Ectodermal cell (in vitro differentiated cells): ENCODE results near the gene TMEM255B.

Experiments used
- H3K27ac ChIP-seq: 2 replicates; pipeline ENCODE4 v1.7.0; 2013; ENCODE audit warnings: mild to moderate bottlenecking, low read depth, low read length; ENCODE audit not compliant: insufficient read depth, poor library complexity, severe bottlenecking
- H3K27me3 ChIP-seq: 2 replicates; pipeline ENCODE4 v1.7.0; 2013; ENCODE audit warnings: mild to moderate bottlenecking, low read length; ENCODE audit not compliant: insufficient read depth, control insufficient read depth, poor library complexity, severe bottlenecking
- H3K36me3 ChIP-seq: one replicate; pipeline ENCODE4 v1.7.0; 2013; ENCODE audit warnings: low read length; ENCODE audit not compliant: control insufficient read depth, insufficient read depth
- H3K4me1 ChIP-seq: one replicate; pipeline ENCODE4 v1.7.0; 2013; ENCODE audit warnings: low read length; ENCODE audit not compliant: control insufficient read depth, insufficient read depth
- H3K4me3 ChIP-seq: 2 replicates; pipeline ENCODE4 v1.7.0; 2013; ENCODE audit warnings: low read depth, low read length, control low read depth; ENCODE audit not compliant: insufficient read depth
- H3K9me3 ChIP-seq: 2 replicates; pipeline ENCODE4 v1.7.0; 2013; ENCODE audit warnings: mild to moderate bottlenecking, low read length, moderate library complexity; ENCODE audit not compliant: control insufficient read depth
- WGBS, 2 experiments: methylation state at CpG; one replicate each; pipeline ENCODE4 v1.1.7; 2013; ENCODE audit warnings: missing lambda C conversion rate in 2 of 2; 5-methylcytosine and 5-hydroxymethylcytosine counted together

The TMEM255B gene

DNA sequence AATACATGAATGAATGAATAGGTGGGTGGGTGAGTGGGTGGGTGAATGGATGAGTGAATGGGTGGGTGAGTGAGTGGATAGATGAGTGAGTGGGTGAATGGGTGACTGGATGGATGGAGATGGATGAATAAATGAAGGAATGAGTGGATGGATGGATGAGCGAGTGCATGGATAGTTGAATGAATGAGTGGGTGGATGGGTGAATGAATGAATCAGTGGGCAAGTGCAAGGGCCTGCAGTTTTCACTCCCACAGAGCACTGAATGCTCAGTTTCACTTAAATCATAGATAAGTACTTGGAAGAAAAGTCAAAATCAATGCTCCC lies 92.4 kb downstream of the TMEM255B start:
- H3K27me3 ChIP-seq: no peaks in the 10 kb centered on the region
- H3K4me3 ChIP-seq: no peak overlapping the region
- peaks cover 19% of the 10 kb centered on the region for H3K4me1 ChIP-seq
- H3K27ac ChIP-seq: no peak overlapping the region
- no peaks in the 10 kb centered on the region for H3K9me3 ChIP-seq
- H3K36me3 ChIP-seq: no peaks in the 10 kb centered on the region
- 98 to 100% methylated on average over 1 of the region's 1 CpG for WGBS, 2 experiments

DNA sequence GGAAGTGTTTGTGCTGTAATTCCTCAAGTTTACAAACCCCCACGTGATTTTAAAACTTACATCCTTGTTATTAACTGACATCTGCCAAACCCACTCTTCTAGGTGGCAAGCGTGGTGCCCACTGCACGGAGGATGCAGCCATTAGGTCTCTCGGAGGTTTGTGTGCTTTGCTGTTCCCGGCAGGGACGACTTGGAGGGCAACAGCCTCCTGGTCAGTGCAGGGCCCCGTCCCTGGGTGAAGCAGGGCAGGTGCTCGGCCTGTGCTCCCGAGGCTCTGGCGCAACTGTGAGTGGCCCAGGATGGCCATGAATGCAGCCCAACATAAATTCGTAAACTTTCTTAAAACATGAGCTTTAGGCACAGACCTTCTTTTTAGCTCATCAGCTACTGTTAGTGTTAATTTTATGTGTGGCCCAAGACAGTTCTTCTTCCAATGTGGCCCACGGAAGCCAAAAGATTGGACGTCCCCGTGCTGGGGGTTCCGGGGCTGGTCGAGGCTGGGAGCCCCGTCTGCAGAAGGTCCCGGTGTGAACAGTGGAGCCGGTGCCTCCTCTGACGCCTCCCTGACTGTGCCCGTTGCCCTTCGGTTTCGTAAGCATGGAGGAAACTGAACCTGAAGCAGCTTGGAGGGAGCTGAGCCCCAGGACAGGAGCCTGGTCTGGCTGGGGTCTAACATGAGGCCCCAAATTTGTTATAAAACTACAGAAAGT lies 93.0 kb downstream of the TMEM255B start:
- H3K27me3 ChIP-seq: no peaks in the 10 kb centered on the region
- no peak overlapping the region for H3K4me3 ChIP-seq
- peaks cover 19% of the 10 kb centered on the region for H3K4me1 ChIP-seq
- no peaks in the 10 kb centered on the region for H3K9me3 ChIP-seq
- no peak overlapping the region for H3K27ac ChIP-seq
- WGBS, 2 experiments: 93 to 94% methylated on average over 23 of the region's 23 CpGs
- no peaks in the 10 kb centered on the region for H3K36me3 ChIP-seq

DNA sequence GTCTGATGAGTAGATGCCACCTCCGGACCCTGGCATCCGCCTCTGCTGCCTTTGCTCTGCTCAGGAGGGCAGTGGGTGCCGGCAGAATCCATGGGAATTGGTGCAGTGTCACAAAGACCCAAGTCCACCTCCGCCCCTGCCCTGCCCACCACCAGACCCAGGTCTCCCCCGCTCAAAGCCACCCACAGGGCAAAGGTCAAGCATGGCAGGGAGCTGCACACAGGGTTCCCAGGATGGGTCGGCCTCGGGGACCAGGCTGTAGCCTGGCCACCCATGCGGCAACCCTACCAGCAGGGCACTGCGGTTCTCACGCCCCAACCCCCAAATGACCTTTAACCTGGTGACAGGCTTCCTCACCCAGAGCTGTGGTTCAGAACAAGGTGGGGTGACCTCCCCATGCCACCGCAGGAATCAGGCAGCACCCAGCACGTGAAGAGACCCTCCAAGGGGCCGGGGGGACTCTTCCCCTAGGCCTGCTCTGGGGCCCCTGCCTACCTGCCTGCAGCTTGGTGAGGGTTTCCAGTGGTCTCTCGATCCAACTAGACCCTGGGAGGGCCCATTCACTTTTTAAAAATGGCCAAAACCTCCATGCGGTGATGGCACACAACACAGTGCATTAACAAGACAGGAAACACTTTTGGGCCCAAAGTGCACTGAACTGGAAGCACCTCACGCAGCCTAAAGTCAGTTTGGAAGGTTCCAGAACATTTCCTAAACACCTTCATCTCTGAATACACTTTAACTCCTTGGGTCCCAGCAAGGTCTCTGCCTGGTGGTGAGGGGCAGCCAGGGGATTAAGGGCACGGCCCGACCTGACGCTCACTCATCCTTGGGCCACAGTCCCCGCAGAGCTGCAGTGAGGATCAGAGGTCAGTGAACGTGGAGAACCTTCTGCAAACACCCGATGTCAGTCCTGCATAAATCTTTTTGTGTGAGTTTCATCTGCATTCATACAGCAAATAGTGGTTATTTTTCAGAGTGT lies 93.8 kb downstream of the TMEM255B start:
- WGBS, 2 experiments: 90 to 91% methylated on average over 22 of the region's 22 CpGs
- Histone ChIP-seq H3K4me1 (peaks cover 25% of the 10 kb centered on the region), H3K36me3 (no peaks in the 10 kb centered on the region), H3K27me3 (no peaks in the 10 kb centered on the region), H3K9me3 (no peaks in the 10 kb centered on the region), H3K4me3 (no peak overlapping the region), H3K27ac (no peak overlapping the region)

DNA sequence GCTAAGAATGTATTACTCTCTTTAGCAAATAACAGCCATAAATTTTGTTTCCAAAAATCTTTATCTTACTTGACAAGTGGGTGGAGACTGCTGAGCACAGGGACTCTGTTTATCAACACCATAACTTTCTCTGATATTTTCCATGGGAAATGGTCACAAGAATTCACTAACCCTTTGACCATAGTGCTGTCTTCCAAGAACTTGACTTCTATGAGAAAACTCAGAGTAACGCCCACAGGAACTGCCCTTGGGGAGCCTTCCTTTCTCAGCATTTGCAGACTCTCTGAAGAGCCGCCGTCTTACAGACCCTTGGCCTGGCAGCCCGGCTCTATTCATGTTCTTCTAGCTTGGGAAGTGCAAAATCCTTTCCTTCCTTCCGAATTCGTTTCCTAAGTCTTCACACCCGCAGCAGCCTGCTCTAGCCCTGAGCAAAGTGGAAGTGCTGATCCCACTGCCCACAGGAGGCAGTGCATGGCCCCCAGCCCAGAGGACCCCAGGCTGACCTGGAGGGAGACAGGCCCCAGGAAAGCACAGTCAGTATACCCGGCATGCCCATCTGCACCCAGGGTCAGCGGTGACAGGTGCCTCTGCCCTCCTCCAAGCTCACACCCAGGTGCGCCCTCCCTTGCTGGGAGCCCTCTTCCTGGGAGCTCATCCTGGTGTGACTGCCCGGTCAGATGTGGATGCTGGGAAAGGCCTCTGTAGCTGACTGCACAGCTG lies 94.7 kb downstream of the TMEM255B start:
- Histone ChIP-seq H3K9me3 (no peaks in the 10 kb centered on the region), H3K4me3 (no peak overlapping the region), H3K36me3 (no peaks in the 10 kb centered on the region), H3K27ac (no peak overlapping the region), H3K27me3 (no peaks in the 10 kb centered on the region), H3K4me1 (peaks cover 28% of the 10 kb centered on the region)
- 81 to 85% methylated on average over 11 of the region's 11 CpGs for WGBS, 2 experiments

DNA sequence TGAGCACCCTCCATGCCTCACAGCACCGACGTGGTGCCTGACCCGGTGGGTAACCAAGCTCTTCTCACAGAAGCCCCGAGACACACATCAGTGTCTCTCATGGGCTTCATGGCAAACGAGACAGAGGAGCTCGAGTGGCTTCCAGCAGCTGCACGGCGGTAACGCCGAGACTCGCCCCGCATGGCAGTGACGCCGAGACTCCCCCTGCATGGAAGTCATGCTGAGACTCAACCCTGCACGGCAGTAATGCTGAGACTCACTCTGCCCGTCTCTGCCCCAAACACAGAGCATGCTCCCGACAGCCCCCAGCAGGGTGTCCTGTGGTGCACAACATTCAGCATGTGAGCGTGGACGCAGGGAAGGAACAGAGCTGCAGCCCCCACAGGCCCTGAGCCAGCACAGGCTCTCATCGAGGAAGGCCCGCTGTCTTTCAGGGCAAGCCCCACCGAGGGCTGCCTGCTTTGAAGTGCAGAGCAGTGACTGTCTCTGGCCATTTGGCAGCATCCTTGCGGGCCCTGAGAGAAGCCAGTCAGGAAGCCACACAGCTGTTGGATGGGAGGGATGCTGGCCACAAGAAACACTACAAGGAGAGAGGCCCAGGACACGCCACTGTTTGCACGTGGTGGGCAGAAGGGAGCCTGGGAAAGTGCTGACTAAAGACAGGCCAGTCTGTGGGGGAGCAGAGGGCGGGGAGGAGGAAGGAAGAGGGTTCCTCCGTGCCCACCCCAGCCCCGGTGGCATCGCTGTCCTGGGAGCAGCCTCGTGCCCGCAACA lies 95.4 kb downstream of the TMEM255B start:
- H3K4me1 ChIP-seq: peaks cover 30% of the 10 kb centered on the region
- H3K27me3 ChIP-seq: no peaks in the 10 kb centered on the region
- no peaks in the 10 kb centered on the region for H3K9me3 ChIP-seq
- no peak overlapping the region for H3K4me3 ChIP-seq
- WGBS, 2 experiments: 63 to 68% methylated on average over 31 of the region's 31 CpGs
- H3K27ac ChIP-seq: no peak overlapping the region
- H3K36me3 ChIP-seq: no peaks in the 10 kb centered on the region

DNA sequence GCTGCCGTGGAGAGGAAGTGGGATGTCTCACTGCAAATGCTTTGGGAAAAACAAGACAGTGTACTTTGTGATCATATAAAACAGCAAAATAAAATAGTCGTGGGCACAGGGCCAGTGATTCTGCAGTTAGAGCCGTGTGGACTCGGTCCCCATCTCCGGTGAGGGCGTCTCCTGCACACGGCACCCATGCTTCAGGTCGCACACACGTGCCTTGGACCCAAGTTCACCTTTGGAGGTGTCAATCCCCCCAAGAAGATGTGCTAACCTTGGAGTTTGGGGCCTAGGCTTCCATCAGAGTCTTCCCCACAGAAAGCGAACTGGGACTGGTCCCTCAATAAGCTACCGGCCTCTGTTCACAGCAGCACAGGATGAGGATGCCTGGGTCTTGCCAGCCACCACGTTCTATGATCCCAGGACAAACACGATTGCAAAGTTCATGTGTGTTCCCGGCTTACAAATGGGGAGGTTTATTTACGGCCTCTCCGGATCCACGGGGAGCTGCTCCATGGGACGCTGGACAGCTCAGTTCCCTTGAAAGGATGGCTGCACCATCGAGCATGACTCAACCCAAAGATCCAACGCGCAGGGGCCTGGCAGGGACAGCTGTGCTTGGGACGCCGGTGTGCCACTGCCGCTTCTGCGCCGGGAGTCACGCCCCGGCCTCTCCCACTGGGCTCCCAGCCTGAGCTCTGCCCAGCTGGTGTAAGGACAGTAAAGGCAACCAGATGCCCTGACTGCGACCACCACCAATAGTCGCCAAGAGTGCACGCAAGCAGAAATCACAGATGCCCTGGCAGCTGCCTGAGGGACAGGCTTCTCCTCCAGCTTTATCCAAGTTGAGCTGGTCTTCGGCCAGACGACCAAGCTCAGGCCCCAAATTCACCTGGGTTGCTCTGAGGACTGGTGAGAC lies 96.2 kb downstream of the TMEM255B start:
- H3K9me3 ChIP-seq: no peaks in the 10 kb centered on the region
- H3K4me3 ChIP-seq: no peak overlapping the region
- no peaks in the 10 kb centered on the region for H3K36me3 ChIP-seq
- 93 to 95% methylated on average over 33 of the region's 33 CpGs for WGBS, 2 experiments
- peaks cover 37% of the 10 kb centered on the region for H3K4me1 ChIP-seq
- H3K27me3 ChIP-seq: no peaks in the 10 kb centered on the region
- no peak overlapping the region for H3K27ac ChIP-seq

DNA sequence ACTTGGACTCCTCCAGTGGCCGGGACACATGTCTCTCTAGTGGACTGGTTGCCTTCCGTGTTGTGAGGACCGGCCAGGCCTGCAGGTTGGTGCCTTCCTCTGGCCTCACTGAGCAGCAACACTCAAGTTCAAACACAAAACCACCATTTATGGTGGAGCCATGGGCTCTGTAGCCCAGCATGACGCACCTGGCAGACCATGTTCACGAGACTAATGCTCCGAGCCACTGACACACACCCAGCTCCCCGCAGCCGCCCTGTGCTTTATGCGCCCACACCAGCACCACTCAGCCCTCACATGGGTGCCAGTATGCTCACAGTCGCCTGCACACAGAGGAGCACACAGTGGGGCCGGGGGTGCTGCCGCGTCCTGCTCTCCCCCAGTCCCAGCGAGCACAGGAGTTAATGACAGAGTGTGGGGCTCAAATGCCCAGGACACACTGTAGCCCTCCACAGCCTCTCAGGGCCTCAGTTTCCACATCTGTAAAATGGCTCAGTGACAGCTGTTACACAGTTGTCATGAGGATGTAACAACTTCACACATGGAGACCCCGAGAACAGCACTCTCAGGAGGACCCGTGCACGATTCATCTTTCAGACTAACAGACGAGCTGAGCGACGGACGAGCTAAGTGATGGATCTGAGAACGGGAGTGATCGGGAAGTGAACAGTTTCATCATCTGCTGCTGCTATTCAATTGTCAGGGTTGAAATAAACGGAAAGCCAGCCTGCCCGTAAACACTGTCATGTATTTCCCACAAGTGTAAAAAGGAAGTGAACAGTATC lies 97.1 kb downstream of the TMEM255B start:
- Histone ChIP-seq H3K27me3 (no peaks in the 10 kb centered on the region), H3K27ac (no peak overlapping the region), H3K4me1 (peaks cover 45% of the 10 kb centered on the region), H3K9me3 (no peaks in the 10 kb centered on the region), H3K36me3 (no peaks in the 10 kb centered on the region), H3K4me3 (no peak overlapping the region)
- 94 to 95% methylated on average over 25 of the region's 25 CpGs for WGBS, 2 experiments

DNA sequence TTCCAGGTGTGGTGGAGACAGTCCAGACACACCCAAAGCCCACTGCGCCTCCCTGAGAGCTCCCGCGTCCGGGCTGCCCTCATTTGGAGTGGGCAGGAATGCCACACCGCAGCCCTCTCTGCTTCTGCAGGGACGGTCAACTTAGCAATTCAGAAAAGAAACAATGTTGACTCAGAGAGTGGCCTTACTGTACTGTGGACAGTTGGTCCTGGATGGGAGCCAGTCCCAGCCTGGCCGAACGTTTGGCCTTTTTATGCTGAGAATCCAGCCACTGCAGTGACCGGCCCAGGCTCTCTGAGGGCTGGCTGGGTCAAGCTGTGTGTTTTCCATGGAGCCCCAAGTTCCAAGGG lies 97.7 kb downstream of the TMEM255B start:
- Histone ChIP-seq H3K27ac (no peak overlapping the region), H3K36me3 (no peaks in the 10 kb centered on the region), H3K27me3 (no peaks in the 10 kb centered on the region), H3K9me3 (no peaks in the 10 kb centered on the region), H3K4me1 (peaks cover 51% of the 10 kb centered on the region), H3K4me3 (no peak overlapping the region)
- WGBS, 2 experiments: 92 to 94% methylated on average over 9 of the region's 9 CpGs
